GM12801 (cell line): ENCODE data around the gene PNMA5.

Experiments used
- TF ChIP-seq, protein P1 (sequence below): IDR thresholded peaks from one replicate; pipeline ENCODE4 v1.5.1; 2011; ENCODE audit warnings: control low read depth; ENCODE audit not compliant: insufficient read length; ENCODE audit errors: extremely low read depth

The PNMA5 gene

DNA sequence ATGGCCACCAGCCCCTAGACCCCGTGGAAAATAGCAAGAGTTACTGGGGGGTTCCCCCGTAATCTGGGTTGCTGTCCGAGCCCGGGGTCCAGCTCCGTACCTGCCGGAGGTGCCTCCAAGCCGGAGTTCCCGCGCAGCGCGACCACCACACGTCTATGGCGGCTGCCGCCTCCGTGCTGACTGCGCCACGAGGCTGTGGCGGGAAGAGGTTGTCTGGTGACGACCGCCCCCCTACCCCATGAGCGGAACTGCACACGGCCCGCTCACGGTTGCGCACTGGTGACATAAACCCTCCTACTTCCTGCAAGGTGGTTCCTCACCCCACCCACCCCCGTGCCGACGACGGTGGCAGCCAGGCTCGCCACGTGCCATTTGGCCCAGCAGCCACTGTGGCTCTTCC, at the start of gene PNMA5:
TSS of gene PNMA5 (minus strand) at position 184 of the 400 bp plus-strand sequence. CDS start 2,518 bp downstream, outside the sequence.
- TF ChIP-seq, protein P1, sequence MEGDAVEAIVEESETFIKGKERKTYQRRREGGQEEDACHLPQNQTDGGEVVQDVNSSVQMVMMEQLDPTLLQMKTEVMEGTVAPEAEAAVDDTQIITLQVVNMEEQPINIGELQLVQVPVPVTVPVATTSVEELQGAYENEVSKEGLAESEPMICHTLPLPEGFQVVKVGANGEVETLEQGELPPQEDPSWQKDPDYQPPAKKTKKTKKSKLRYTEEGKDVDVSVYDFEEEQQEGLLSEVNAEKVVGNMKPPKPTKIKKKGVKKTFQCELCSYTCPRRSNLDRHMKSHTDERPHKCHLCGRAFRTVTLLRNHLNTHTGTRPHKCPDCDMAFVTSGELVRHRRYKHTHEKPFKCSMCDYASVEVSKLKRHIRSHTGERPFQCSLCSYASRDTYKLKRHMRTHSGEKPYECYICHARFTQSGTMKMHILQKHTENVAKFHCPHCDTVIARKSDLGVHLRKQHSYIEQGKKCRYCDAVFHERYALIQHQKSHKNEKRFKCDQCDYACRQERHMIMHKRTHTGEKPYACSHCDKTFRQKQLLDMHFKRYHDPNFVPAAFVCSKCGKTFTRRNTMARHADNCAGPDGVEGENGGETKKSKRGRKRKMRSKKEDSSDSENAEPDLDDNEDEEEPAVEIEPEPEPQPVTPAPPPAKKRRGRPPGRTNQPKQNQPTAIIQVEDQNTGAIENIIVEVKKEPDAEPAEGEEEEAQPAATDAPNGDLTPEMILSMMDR = no peak

DNA sequence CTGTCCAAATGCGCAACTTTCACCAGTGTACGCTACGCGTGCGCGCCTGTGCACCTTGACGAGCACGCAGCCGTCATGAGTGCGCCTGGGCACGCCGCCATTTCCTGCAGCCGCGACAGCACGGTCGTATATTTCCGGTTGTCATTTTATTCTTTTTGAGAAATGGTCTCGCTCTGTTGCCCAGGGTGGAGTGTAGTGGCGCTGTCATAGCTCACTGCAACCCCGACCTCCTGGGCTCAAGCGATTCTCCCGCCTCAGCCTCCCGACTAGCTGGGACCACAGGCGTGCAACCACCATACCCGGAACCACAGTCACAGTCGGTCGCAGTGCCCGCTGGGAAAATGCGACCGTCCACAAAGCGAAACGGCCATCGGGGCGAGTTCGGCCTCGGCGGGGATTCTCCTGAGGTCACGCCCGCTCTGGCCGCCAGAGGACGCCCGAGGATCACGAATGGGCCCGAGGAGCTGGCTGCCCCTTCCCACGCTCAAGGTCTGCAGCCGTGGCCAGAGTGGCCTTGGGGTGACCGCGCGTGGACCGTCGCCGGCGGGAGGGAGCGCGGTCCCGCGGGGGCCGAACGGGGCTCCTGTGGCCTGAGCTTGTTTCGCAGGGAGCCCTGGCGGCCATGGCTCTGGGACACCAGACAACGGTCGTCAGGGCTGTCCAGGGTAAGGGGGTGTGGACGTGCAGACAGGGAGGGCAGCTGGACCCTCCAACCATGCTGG, 38.6 kb upstream of the PNMA5 start:
- TF ChIP-seq, protein P1 = no peak

DNA sequence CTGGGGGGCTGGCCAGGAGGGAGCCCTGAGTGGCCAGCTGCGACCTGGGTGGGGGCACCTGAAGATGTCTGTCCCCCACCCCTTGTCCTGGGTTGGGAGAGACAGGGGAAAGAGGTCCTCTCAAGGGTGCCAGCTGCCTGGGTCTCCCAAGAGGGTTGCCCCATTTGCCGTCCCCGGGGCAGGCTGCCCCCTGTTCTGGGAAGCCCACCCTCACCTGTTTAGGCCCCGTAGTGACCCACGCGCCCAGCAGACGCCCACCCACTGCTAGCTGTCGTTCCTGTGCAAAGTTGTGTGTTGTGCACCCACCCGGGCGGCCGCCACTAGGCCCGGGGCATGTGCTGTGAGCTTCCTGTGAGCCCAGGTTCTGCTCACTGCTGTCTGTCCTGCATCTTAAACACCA, 36.9 kb upstream of the PNMA5 start:
- TF ChIP-seq, protein P1 = no peak

DNA sequence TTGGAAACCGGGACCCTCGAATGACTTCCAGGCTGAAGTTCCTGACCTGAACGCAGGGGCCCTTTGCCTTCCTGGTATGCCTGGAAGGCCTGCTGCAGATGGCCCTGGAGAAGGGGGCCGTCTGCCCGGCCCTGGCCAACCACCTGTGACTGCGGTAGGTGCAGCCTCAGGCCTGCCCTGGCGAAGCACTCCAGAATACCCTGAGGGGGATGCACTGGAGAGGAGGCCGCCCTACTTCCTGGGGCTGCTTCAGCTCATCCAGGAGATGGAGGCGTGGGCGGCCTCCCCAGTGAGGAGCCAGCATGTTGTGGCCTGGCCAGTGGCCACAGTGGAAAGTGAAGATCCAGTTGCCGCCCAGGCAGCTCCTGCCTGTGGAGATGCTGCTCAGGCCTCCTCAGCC, 36.0 kb upstream of the PNMA5 start:
- TF ChIP-seq, protein P1 = no peak

DNA sequence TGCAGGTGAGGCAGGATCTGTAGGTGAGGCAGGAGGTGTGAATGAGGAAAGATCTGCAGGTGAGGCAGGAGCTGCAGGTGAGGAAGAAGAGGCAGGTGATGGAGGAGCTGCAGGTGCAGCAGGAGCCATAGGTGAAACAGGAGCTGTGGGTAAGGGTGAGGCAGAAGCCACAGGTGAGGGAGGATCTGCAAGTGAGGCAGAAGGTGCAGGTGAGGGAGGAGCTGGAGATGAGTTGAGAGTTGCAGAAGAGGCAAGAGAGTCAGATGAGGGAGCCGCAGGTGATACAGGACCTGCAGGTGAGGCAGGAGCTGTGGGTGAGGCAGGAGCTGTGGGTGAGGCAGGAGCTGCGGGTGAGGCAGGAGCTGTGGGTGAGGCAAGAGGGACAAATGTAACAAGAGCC, 35.2 kb upstream of the PNMA5 start:
- TF ChIP-seq, protein P1 = no peak

DNA sequence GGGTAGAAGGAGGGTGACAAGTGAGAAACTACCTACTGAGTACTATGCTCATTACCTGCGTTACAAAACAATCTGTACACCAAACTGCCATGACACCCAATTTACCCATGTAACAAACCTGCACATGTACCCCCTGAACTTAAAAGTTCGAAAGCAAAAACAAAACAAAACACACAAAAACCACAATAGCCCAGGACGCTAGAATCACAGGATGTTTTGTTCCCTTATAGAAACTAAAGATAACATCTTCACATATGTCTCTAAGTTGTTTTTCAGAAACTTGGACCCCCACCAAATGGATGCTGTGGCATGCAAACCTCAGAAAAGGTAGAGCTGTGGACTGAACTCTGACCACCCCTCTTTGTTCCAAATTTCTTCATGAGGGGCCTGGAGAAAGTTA, 25.2 kb upstream of the PNMA5 start:
- TF ChIP-seq, protein P1 = no peak

DNA sequence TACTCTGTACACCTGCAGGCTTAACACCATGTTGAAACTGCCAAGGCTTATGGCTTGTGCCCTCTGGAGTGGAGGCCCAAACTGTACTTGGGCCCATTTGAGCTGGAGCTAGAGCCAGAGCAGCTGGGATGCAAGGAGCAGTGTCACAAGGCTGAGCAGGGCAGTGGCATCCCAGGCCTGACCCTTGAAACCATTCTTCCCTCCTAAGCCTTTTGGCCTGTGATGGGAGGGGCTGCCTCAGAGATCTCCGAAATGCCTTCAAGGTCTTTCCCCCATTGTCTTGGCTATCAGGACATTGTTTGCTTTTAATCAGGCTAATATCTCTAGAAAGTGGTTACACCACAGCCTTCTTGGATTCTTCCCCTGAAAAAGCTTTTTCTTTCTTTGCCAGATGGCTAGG, 10.9 kb upstream of the PNMA5 start:
- TF ChIP-seq, protein P1 = no peak
